Measurements from ENCODE around the gene HLCS. TPM values are rescaled to one million over a fixed set of nuclear protein-coding genes. Genes with fewer than 3 reads are reported as not detected.

The HLCS gene
- total and polyA plus RNA-seq, 2 donors, result 8.6 to 22.9 TPM

GRCh38 chr21:36927719-36928117, 38.8 kb downstream of the HLCS start:
- Histone ChIP-seq H3K4me1 (ENCODE audit: insufficient read depth) (no peaks in the 10 kb centered on the region), H3K36me3 (ENCODE audit: insufficient read depth) (no peaks in the 10 kb centered on the region), H3K4me3 (ENCODE audit: low read depth, low read length) (no peak overlapping the region), H3K27ac (ENCODE audit: low read depth) (no peak overlapping the region)
- DNase-seq (ENCODE audit: extremely low spot score), result peak; percentile 57
- 10% methylated on average over 4 of the region's 4 CpGs for WGBS

GRCh38 chr21:36926989-36927718, 39.3 kb downstream of the HLCS start:
- 45% methylated on average over 17 of the region's 17 CpGs for WGBS
- no peak overlapping the region for H3K27ac ChIP-seq (ENCODE audit: low read depth)
- H3K4me1 ChIP-seq (ENCODE audit: insufficient read depth), result no peaks in the 10 kb centered on the region
- H3K4me3 ChIP-seq (ENCODE audit: low read depth, low read length), result no peak overlapping the region
- H3K36me3 ChIP-seq (ENCODE audit: insufficient read depth), result no peaks in the 10 kb centered on the region
- no peak for DNase-seq (ENCODE audit: extremely low spot score)

GRCh38 chr21:36923270-36923669, 43.2 kb downstream of the HLCS start:
- DNase-seq (ENCODE audit: extremely low spot score), result no peak
- 62% methylated on average over 14 of the region's 14 CpGs for WGBS
- H3K4me1 ChIP-seq (ENCODE audit: insufficient read depth), result no peaks in the 10 kb centered on the region

GRCh38 chr21:36922861-36923260, 43.6 kb downstream of the HLCS start:
- no peak overlapping the region for H3K4me3 ChIP-seq (ENCODE audit: low read depth, low read length)
- 88% methylated on average over 18 of the region's 18 CpGs for WGBS
- no peak for DNase-seq (ENCODE audit: extremely low spot score)
- H3K36me3 ChIP-seq (ENCODE audit: insufficient read depth), result no peaks in the 10 kb centered on the region
- no peaks in the 10 kb centered on the region for H3K4me1 ChIP-seq (ENCODE audit: insufficient read depth)
- H3K27ac ChIP-seq (ENCODE audit: low read depth), result no peak overlapping the region

More at GRCh38 chr21:36923270-36923669, 43.2 kb downstream of the HLCS start:
- Histone ChIP-seq H3K4me3 (ENCODE audit: low read depth, low read length) (no peak overlapping the region), H3K36me3 (ENCODE audit: insufficient read depth) (no peaks in the 10 kb centered on the region), H3K27ac (ENCODE audit: low read depth) (no peak overlapping the region)

GRCh38 chr21:36918291-36918690, 48.2 kb downstream of the HLCS start:
- Histone ChIP-seq H3K36me3 (ENCODE audit: insufficient read depth) (no peaks in the 10 kb centered on the region), H3K4me3 (ENCODE audit: low read depth, low read length) (no peak overlapping the region), H3K27ac (ENCODE audit: low read depth) (no peak overlapping the region), H3K4me1 (ENCODE audit: insufficient read depth) (no peaks in the 10 kb centered on the region)
- no peak for DNase-seq (ENCODE audit: extremely low spot score)
- 73% methylated on average over 4 of the region's 4 CpGs for WGBS

- H3K4me1 ChIP-seq (ENCODE audit: insufficient read depth), result no peaks in the 10 kb centered on the region
- 37% methylated on average over 8 of the region's 8 CpGs for WGBS
- no peaks in the 10 kb centered on the region for H3K36me3 ChIP-seq (ENCODE audit: insufficient read depth)
- DNase-seq (ENCODE audit: extremely low spot score), result no peak
- H3K4me3 ChIP-seq (ENCODE audit: low read depth, low read length), result no peak overlapping the region
- H3K27ac ChIP-seq (ENCODE audit: low read depth), result no peak overlapping the region
Measured at GRCh38 chr21:36917471-36918158, 48.9 kb downstream of the HLCS start.

- Histone ChIP-seq H3K27ac (ENCODE audit: low read depth) (no peak overlapping the region), H3K4me3 (ENCODE audit: low read depth, low read length) (no peak overlapping the region), H3K36me3 (ENCODE audit: insufficient read depth) (no peaks in the 10 kb centered on the region), H3K4me1 (ENCODE audit: insufficient read depth) (no peaks in the 10 kb centered on the region)
- no peak for DNase-seq (ENCODE audit: extremely low spot score)
- WGBS, result 89% methylated on average over 3 of the region's 3 CpGs
Measured at GRCh38 chr21:36916718-36917117, 49.8 kb downstream of the HLCS start.

- DNase-seq (ENCODE audit: extremely low spot score), result no peak
- WGBS, result 80% methylated on average over 8 of the region's 8 CpGs
- no peak overlapping the region for H3K4me3 ChIP-seq (ENCODE audit: low read depth, low read length)
- no peaks in the 10 kb centered on the region for H3K4me1 ChIP-seq (ENCODE audit: insufficient read depth)
- no peak overlapping the region for H3K27ac ChIP-seq (ENCODE audit: low read depth)
- no peaks in the 10 kb centered on the region for H3K36me3 ChIP-seq (ENCODE audit: insufficient read depth)
Measured at GRCh38 chr21:36915696-36916245, 50.7 kb downstream of the HLCS start.

GRCh38 chr21:36915014-36915695, 51.3 kb downstream of the HLCS start:
- WGBS, result 92% methylated on average over 17 of the region's 17 CpGs

GRCh38 chr21:36914244-36915013, 52.0 kb downstream of the HLCS start:
- peaks cover 2% of the 10 kb centered on the region for H3K4me1 ChIP-seq (ENCODE audit: insufficient read depth)
- H3K27ac ChIP-seq (ENCODE audit: low read depth), result no peak overlapping the region
- 91% methylated on average over 18 of the region's 18 CpGs for WGBS
- H3K4me3 ChIP-seq (ENCODE audit: low read depth, low read length), result no peak overlapping the region
- no peaks in the 10 kb centered on the region for H3K36me3 ChIP-seq (ENCODE audit: insufficient read depth)
- DNase-seq (ENCODE audit: extremely low spot score), result no peak

More at GRCh38 chr21:36915014-36915695, 51.3 kb downstream of the HLCS start:
- no peaks in the 10 kb centered on the region for H3K36me3 ChIP-seq (ENCODE audit: insufficient read depth)
- H3K4me3 ChIP-seq (ENCODE audit: low read depth, low read length), result no peak overlapping the region
- no peak for DNase-seq (ENCODE audit: extremely low spot score)
- no peaks in the 10 kb centered on the region for H3K4me1 ChIP-seq (ENCODE audit: insufficient read depth)
- no peak overlapping the region for H3K27ac ChIP-seq (ENCODE audit: low read depth)

- DNase-seq (ENCODE audit: extremely low spot score), result no peak
- Histone ChIP-seq H3K27ac (ENCODE audit: low read depth) (no peak overlapping the region), H3K36me3 (ENCODE audit: insufficient read depth) (no peaks in the 10 kb centered on the region), H3K4me3 (ENCODE audit: low read depth, low read length) (no peak overlapping the region), H3K4me1 (ENCODE audit: insufficient read depth) (peaks cover 2% of the 10 kb centered on the region)
- WGBS, result 97% methylated on average over 8 of the region's 8 CpGs
Measured at GRCh38 chr21:36913247-36914169, 53.0 kb downstream of the HLCS start.

- H3K27ac ChIP-seq (ENCODE audit: low read depth), result no peak overlapping the region
- H3K4me1 ChIP-seq (ENCODE audit: insufficient read depth), result peaks cover 2% of the 10 kb centered on the region
- 66% methylated on average over 17 of the region's 17 CpGs for WGBS
- H3K36me3 ChIP-seq (ENCODE audit: insufficient read depth), result no peaks in the 10 kb centered on the region
- DNase-seq (ENCODE audit: extremely low spot score), result no peak
- no peak overlapping the region for H3K4me3 ChIP-seq (ENCODE audit: low read depth, low read length)
Measured at GRCh38 chr21:36910581-36911307, 55.7 kb downstream of the HLCS start.

All from urinary bladder (tissue), 4 donors.